T-helper 22 cell (primary cell): ENCODE results near the gene ELAVL3.
"Not testable (repeated sequence)": the region's sequence is repeated elsewhere in the genome, so short reads cannot be mapped to it uniquely, and the experiment has no call there.

ENCODE experiments used
- DNase-seq: peaks from one replicate; pipeline ENCODE4 v3.0.0-alpha.2; 2020; ENCODE audit warnings: low read depth

Gene ELAVL3

GRCh38 chr19:11458912-11459311 lies 21.9 kb downstream of the ELAVL3 start:
- not testable (repeated sequence) for DNase-seq

- no peak for DNase-seq
Measured at GRCh38 chr19:11458236-11458900, 22.5 kb downstream of the ELAVL3 start.

GRCh38 chr19:11457831-11458230 lies 23.0 kb downstream of the ELAVL3 start:
- DNase-seq: no peak

GRCh38 chr19:11457115-11457514 lies 23.7 kb downstream of the ELAVL3 start:
- no peak for DNase-seq

- DNase-seq: no peak
Measured at GRCh38 chr19:11456659-11457058, 24.2 kb downstream of the ELAVL3 start.

GRCh38 chr19:11455233-11455554 lies 25.7 kb downstream of the ELAVL3 start:
- not testable (repeated sequence) for DNase-seq

- no peak for DNase-seq
Measured at GRCh38 chr19:11453468-11454341, 27.1 kb downstream of the ELAVL3 start.

GRCh38 chr19:11452620-11453310 lies 28.1 kb downstream of the ELAVL3 start:
- DNase-seq: no peak

- DNase-seq: no peak
Measured at GRCh38 chr19:11451871-11452619, 28.8 kb downstream of the ELAVL3 start.

GRCh38 chr19:11451327-11451870 lies 29.4 kb downstream of the ELAVL3 start:
- no peak for DNase-seq

GRCh38 chr19:11450570-11451326 lies 30.1 kb downstream of the ELAVL3 start:
- no peak for DNase-seq

- DNase-seq: no peak
Measured at GRCh38 chr19:11448923-11449554, 31.8 kb downstream of the ELAVL3 start.

- DNase-seq: no peak
Measured at GRCh38 chr19:11448410-11448809, 32.4 kb downstream of the ELAVL3 start.

- DNase-seq: no peak
Measured at GRCh38 chr19:11447347-11448262, 33.2 kb downstream of the ELAVL3 start.

GRCh38 chr19:11446652-11447301 lies 34.1 kb downstream of the ELAVL3 start:
- DNase-seq: no peak

GRCh38 chr19:11446271-11446651 lies 34.6 kb downstream of the ELAVL3 start:
- DNase-seq: no peak

- DNase-seq: no peak
Measured at GRCh38 chr19:11445141-11445540, 35.7 kb downstream of the ELAVL3 start.

- no peak for DNase-seq
Measured at GRCh38 chr19:11444059-11444458, 36.8 kb downstream of the ELAVL3 start.

- DNase-seq: no peak
Measured at GRCh38 chr19:11437955-11438354, 42.9 kb downstream of the ELAVL3 start.
